HG03108 (cell line): ENCODE data around the gene DSTYK.

Experiments used
- ATAC-seq: cut with Tn5 transposase; IDR thresholded peaks from one replicate; pipeline ENCODE4 v1.9.1; 2021; ENCODE audit warnings: moderate library complexity; ENCODE audit not compliant: unreplicated experiment

DSTYK gene

DNA sequence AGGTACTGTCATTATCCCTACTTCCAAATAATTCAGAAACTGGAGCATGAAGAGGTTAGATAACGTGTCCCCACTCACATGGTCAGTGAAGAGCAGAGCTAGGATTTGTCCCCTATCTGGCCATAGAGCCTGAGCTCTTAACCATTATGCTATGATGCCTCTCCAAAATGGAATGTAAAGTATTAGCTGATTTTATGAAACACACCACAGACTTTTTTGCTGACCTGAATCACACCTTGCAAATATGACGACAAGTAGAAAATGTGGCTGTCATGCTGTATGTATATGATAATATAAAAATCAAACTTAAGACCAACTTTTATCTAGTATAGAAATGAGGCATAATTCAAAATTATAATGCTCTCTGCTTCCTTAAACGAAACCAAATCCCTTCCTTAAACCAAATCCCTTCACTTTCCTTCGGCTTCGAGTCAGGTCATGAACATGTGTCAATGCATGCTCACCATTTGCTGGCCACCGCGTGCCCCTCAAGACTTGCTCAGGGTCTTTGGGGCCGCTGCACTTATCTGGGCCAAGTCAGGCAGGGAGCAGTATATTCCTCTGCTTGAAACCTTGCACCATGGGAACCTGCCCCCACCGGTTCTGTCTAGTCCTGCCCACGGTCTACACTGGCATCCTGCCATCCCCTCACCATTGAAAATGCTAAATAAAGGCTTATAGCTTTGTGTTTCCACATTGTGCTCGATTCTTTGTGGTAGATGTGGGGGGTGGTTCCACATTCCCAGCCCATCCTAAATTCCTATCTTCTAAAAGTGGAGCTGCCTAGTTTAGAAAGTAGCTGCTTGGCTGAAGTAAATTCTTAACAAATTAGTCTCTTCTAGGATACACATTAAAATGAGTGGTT lies 14.6 kb upstream of the DSTYK start:
- ATAC-seq, result no peak

DNA sequence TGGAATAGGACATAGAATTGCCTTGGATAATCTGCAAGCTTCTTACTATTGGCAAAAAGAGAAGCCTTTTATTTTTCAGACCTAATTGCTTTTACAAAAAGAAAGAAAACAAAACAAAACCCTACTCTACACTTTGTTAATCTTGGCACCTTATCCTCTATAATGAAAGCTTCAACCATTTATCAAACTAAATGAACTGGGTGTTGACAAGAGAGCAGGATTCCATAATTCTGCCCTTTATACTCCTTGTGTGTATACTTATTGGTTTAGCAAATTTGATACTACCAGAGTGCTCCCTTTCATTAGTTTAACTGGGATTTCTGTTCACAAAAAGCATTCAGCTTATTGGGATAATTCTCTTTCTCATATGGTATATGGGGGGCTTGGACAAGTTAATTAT lies 13.2 kb upstream of the DSTYK start:
- ATAC-seq, result no peak

DNA sequence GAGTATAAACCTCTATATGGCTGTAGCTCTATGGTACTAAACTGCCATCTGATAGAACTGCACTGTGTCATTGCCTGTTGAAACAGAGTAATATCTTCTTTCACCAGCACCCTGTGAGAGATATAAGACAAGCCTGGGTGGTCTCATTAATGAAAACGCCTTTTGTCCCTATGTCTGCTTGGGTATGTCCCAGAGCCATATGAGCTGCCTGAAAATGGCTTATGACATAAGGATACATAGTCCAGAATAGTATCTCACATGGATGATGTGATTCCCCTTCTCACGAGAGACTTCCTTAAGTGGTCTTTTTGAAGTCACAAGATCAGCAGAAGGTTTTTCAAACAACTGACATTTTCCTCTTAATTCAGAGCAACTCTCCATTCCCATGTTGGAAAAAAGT lies 8.9 kb upstream of the DSTYK start:
- ATAC-seq, result no peak

DNA sequence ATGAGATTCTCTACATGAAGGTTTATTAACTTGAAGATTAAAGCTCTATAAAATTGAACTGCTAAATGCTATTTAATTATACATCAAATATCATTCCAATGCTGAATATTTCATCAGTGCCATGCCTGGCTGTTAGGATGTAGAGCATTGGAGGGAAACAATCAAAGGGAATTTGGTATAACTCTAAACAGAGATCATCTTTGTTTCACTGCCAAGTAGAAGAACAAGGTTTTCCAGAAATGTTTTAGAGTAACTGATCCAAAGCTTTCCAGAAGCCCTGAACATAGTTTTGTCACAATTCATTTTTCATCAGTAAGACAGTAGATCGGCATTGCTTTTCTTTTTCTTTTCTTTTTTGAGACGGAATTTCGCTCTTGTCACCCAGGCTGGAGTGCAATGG lies 5.9 kb upstream of the DSTYK start:
- ATAC-seq, result no peak

DNA sequence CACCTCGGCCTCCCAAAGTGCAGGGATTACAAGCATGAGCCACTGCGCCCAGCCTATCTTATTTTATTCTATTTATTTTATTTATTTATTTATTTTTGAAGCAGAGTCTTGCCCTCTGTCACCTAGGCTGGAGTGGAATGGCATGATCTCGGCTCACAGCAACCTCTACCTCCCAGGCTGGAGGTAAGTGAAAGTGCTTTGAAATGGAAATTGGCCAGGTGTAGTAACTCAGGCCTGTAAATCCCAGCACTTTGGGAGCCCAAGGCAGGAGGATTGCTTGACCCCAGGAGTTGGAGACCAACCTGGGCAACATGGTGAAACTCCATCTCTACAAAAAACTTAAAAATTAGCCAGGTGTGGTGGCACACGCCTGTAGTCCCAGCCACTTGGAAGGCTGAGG lies 5.1 kb upstream of the DSTYK start:
- no peak for ATAC-seq

DNA sequence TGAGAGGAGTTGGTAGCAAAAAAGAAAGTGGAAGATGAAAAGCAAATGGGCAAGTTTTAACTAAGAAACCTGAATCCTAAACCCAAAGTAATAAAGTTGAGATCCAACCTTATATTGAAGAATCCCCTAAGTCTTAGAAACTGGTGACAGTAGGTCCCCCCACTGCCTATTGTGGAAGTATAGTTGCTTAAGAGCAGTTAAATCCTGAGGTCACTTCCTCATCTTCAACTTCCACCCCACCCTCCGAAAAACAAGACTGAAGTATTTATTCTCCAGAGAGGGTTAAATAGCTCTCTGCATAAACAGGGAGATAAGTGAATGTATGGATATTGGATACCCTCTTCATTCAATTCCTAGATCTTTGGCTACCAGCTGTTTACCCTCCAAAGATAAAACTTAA lies 3.3 kb upstream of the DSTYK start:
- no peak for ATAC-seq

DNA sequence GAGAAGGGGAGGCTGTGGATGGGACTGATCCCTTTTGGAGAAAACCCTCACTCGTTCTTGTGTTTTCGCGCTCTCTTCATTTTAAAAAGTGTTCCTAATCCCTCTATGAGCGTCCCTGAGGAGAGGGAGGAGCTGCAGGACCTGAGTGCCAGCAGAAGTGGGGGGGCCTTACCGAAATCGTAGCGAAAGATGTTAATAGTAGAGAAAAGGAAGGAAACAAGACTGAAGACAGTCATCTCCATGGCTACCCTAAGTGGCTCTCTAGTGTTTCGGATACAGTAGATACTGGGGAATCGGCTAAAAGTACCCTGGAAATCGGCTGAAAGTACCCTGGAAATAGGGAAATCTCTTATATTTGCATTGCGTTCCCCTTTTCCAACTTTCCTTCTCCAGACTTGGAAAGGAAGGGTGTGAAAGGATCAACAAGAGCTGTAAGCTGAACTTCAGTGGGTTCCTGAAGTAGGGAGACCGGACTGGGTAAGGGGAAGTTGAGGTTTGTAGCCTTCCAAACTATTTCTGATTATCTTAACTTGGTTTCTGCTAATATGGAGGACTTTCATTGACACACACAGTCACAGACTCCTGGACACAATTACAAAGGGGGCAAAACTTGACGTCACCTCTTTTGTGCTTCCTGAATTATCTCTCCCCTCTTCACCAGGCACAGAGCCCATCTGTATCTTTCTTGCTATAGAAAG lies 486 bp upstream of the DSTYK start:
- ATAC-seq, result no peak

DNA sequence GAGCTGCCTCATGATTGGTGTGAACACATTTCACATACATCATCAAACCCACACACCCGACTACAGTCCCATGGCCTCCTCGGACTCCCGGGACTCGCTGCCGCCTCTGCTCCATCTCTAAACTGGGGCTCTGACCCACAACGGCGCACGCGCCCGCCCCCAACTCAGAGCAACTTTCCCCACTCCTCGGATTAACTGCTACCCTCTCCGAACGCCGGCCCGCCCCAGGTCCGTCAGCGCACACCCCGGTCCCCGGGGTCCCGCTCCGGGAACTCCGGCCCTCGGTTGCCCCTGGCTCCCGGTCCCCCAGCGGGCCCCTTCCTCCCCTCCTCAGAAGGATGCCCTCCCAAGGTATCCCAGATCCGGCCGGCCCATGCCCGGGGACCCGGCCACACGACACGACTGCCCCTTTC lies 740 bp downstream of the DSTYK start:
- no peak for ATAC-seq

DNA sequence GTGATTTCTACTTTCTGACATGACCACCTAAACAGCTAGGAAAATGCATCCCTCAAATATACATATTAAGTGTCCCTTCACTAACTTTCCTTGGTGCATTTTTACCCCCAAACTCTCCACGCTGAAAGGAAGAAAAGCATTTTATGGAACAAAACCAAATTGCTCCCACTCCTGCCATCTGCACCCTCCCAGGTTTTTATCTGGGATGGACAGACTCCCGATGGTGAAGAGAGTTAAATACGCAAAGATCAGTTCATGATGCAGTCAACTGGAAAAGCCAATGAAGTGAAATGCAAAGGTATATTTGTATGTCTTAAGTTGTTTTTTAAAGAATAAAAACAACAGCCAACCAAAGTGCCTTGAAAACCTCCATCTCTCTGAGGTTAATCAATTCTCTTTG lies 2.7 kb downstream of the DSTYK start:
- ATAC-seq, result no peak

DNA sequence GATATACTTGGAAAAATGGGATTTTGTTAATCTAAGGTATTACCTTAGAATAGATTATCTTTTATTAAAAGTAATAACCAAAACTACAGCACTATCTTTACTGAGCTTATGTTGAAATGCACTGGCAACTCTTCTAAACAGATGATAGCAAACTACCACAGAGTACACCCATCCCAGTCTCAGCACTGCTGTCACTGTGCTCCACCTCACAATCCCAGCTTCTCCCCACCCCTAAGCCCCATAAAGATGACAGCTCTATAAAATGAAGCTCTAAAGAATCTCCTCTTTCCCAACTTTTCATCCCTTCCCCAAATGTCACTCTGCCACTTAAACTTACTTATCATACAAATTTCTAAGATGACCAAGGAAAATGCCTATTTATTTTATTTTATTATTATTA lies 6.4 kb downstream of the DSTYK start:
- no peak for ATAC-seq

DNA sequence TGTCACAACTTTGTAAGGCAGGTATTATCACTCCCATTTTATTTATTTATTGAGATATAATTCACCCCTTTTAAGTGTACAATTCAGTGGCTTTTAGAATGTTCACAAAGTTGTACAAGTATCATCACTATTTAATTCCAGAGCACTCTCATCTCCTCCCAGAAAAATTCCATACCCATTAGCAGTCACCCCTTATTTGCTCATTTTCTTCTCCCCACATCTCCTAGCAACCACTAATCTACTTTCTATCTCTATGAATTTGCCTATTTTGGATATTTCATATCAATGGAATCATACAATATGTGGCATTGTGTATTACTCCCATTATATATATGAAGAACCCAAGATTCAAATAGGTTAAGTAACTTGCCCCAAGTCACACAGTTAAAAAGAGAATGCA lies 7.0 kb downstream of the DSTYK start:
- no peak for ATAC-seq

DNA sequence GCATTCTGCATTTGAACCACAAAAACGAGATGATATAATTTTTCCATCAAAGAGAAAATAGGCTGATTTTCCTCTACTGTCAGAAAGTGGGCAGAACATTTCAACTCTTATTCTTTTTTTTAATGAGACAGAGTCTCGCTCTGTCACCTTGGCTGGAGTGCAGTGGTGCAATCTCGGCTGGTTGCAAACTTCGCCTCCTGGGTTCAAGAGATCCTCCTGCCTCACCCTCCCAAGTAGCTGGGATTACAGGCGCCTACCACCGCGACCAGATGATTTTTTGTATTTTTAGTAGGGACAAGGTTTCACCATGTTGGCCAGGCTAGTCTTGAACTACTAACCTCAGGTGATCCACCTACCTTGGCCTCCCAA lies 11.6 kb downstream of the DSTYK start:
- no peak for ATAC-seq

DNA sequence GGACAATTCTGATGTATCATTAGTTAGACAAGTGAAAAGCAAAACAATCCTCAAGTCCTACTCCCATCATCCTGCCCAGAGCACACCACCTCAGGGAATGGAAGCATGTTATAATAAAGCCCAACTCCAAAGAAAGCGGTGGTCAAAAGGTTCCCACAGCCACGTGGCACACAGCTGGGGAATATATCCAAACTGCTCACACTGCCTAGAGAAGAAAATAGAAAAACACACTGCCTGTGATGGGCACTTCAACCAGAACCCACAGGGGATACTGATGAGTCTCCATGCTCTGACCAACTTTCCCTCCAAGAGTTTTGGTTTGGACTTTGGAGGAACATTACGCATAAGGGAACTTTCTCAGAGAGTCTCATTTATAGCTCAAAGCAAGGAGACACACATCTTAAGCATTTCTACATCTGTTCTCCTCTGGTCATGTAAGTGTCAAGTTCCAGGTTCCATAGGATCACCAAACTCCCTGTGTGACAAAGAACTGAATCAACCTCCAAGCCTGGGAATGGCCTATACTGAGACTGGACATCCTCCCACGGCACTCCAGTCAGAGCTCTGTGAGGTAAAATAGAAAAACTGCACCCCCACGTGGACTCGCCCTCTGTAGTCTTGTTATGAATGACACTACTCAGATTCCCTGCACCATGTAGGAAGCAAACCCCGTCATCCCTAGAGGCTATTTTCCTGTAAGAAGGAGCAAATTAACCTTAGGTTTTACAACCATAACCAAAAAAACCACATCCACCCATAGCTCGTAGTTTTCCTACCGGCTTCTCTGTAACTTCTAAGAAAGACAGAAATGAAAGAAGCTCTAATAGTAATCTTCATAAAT lies 12.2 kb downstream of the DSTYK start:
- ATAC-seq, result no peak

DNA sequence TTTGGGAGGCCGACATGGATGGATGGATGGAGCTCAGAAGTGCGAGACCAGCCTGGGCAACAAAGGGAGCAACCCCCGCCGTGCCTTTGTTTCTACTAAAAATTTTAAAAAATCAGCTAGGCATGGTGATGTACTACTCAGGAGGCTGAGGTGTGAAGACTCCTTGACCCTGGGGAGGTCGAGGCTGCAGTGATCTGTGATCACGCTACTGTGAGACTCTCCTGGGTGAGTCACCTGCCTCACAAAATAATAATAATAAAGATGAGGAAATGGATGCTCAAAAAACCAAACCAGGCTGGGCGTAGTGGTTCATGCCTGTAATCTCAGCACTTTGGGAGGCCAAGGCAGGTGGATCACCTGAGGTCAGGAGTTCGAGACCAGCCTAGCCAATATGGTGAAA lies 19.2 kb downstream of the DSTYK start:
- ATAC-seq, result no peak

DNA sequence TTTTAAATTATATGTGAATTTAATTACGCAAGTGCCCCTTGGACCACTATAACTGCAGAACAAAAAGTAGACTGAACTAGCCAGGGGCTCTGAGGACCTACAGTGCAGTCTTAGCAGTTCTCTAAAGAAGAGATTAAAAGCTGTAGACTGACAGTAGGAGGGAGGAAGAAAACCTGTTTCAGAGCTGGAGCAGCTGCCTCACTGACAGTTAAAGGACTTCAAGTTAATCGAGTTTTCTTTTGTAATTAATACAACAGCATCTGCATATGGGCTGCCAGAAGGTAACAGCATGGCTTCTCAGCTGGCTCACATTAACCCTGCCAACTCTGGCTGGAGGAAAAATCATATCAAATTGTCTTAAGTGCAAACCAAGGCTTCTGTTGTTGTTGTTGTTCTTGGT lies 19.9 kb downstream of the DSTYK start:
- ATAC-seq, result no peak

DNA sequence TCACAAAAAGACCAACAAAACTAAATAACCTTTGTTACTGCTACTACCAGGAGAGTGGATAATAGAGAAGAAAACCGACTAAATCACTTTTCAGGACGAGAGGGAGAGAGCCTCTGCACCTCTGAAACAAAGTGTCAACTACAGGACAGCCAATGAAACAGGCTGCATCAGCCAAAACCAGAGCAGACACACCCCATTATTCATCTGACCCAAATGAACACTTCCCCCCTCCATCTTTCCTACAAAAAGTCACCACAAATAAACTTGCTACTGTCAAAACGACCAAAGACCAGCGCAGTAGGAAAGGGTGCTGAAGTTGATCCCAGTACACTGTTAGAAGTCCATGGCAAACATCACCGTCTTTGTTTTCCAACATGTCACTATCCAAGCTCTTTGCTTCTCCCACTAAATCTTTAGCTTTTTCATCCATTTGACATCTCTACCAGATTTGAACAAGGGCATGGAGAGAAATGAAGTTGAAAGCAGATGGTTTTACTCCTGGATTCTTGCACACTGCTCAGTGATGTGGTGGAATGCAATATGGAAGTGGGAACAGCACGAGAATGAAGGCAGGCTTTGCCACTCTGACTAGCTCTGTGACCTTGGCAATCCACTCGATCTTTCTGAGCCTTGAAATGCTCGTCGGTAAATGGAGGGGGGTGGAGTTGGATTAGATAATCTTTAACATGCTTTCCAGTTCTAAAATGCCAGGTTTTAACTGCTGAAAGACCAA lies 20.5 kb downstream of the DSTYK start:
- no peak for ATAC-seq

DNA sequence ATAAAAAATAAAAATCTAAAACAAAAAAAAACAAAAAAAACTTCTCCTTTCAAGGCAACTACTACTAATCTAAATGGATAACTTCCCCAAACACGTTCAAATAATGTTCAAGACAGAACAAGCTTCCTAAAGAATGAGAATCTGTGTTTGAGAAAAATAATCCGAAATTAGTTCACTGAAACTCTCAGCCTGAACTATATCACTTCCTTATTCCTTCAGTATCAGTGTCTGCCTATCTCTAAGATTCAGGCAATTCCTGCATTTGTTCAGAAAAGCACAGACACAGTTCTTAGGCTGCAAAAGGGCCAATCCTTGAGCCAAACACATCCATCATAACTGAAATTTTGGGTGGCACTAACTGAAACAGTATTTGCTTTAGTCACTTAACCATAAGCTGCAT lies 22.4 kb downstream of the DSTYK start:
- ATAC-seq, result no peak

DNA sequence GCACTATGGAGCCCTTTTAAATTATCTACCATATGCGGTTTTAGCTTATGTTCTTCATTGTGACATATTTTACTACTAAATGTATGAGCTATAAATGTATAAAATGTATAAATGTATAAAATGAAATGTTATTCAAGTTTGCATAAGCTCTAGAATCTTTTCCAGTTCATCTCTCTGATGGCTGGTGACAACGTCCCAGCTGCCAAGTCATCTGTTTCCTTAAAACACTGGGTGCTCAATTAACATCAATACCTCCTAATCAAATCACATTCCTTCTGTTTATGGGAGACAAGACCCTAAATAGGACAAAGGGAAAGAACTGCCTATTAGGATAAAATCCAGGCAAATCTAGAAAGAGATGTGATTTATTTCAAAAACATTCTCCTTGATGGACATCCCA lies 22.9 kb downstream of the DSTYK start:
- ATAC-seq, result no peak

DNA sequence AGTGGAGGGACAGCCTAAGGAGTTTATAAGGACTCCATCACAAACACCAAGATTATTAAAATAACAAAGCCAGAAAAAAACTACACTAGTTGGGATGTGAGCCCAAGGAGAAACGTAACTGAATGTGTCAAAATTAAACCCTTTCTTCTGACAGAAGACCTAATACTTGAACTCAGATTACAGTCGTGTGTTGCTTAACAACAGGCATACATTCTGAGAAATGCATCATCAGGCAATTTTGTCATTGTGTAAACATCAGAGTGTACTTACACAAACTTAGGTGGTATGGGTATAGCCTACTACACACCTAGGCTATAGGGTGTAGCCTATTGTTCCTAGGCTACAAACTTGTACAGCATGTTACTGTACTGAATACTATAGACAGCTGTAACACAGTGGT lies 23.4 kb downstream of the DSTYK start:
- ATAC-seq, result no peak

DNA sequence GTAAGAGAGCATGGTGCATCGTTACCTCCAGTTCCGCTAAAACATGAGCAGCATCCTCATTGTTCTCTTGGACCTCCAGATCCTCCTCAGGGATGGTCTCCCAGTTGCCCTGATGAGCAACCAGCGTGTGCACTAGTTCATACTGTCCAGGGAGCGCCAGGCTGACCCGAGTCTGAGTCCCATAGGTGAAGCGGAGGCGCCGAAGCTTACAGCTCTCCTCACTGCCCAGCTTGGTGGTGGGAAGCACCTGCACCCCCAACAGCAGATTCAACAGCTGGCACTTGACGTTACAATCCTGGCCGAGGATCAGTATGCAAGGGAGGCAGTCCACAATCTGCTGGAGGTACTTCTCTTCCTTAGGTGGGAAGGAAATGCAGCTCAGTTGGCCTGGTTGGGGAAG lies 24.1 kb downstream of the DSTYK start:
- ATAC-seq, result no peak

DNA sequence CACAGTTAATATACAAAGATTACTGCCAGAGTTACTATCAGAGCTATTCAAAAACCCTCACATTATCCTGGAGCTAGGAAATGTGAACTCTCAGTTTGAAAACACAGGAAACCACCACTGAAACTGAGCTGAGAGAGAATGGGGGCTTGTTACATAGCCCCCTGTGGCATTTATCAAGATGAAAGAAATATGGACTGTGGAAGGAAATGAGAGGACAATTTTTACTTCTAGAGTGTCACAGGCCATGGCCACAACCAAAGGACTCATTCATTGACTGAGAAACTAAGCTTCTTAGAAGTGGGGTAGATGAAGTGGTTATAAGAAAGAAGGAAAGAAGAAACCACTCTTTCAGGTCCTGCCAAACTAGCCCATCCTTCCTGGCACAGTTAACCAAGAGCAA lies 25.3 kb downstream of the DSTYK start:
- no peak for ATAC-seq
